HEK293 (cell line): Measurements from ENCODE around the gene ZNF140.
A peak's percentile ranks its signal among the peaks of the same experiment; 100 is the strongest.

Experiments
- CTCF ChIA-PET: fragments of 350-600 bp; formaldehyde crosslinking; extraction: SDS; loops from one replicate; lab custom pipeline; 2021; ENCODE audit warnings: antibody characterized with exemption; lab: Yijun Ruan, JAX
- POLR2A ChIA-PET: fragments of 300-600 bp; formaldehyde crosslinking; extraction: SDS; loops from one replicate; lab custom pipeline; 2020; ENCODE audit warnings: antibody characterized with exemption, inconsistent platforms; lab: Yijun Ruan, JAX
- H3K27ac ChIP-seq: fragments of 200-500 bp; sonication (Bioruptor generic); 2 replicates; pipeline ENCODE4 v1.5.1; 2014; ENCODE audit warnings: low read depth, low read length, control low read depth, inconsistent platforms; ENCODE audit errors: extremely low read depth
- H3K36me3 ChIP-seq, 2 experiments: fragments of 200-500 bp in 1 of 2; sonication (Bioruptor generic) in 1 of 2; 1 replicate in 1 of 2; 2 replicates in 1 of 2; pipeline ENCODE4 v1.5.1; 2014 to 2017; ENCODE audit warnings: inconsistent platforms in 2 of 2, low read length in 2 of 2; ENCODE audit not compliant: control insufficient read depth in 2 of 2, insufficient read depth in 1 of 2
- H3K4me1 ChIP-seq: fragments of 200-500 bp; sonication (Bioruptor generic); 2 replicates; pipeline ENCODE4 v1.5.1; 2014; ENCODE audit warnings: mild to moderate bottlenecking, low read length, inconsistent platforms; ENCODE audit not compliant: control insufficient read depth, insufficient read depth
- H3K4me3 ChIP-seq: 2 replicates; pipeline ENCODE4 v1.5.1; 2011; ENCODE audit warnings: low read depth, mild to moderate bottlenecking, control low read depth, low read length, moderate library complexity
- H3K9me3 ChIP-seq: fragments of 200-500 bp; sonication (Bioruptor generic); 2 replicates; pipeline ENCODE4 v1.5.1; 2014; ENCODE audit warnings: low read depth, low read length, inconsistent platforms; ENCODE audit not compliant: control insufficient read depth, insufficient read depth
- SETDB1 ChIP-seq: IDR thresholded peaks from one replicate; pipeline ENCODE4 v1.6.1; 2017; ENCODE audit warnings: mild to moderate bottlenecking, low read length, moderate library complexity, mixed read lengths; ENCODE audit not compliant: insufficient read length
- TRIM28 ChIP-seq: IDR thresholded peaks from 2 replicates; pipeline ENCODE4 v1.6.1; 2011; ENCODE audit warnings: low read length, control low read depth, borderline replicate concordance
- ZNF138 ChIP-seq: fragments of 450-650 bp; formaldehyde crosslinking; IDR thresholded peaks from 2 replicates; pipeline ENCODE4 v1.5.1; 2016; ENCODE audit warnings: missing biosample characterization, missing genetic modification characterization, borderline replicate concordance
- ZNF16 ChIP-seq: fragments of 450-650 bp; formaldehyde crosslinking; IDR thresholded peaks from 2 replicates; pipeline ENCODE4 v1.5.1; 2016; ENCODE audit warnings: low read depth, missing biosample characterization, missing genetic modification characterization
- ZNF184 ChIP-seq: fragments of 450-650 bp; IDR thresholded peaks from 2 replicates; pipeline ENCODE4 v1.5.1; 2018; ENCODE audit warnings: missing biosample characterization, mild to moderate bottlenecking, missing genetic modification characterization
- ZNF274 ChIP-seq, 2 experiments: fragments of 200-500 bp in 1 of 2; fragments of 450-650 bp in 1 of 2; sonication (Bioruptor generic) in 1 of 2; formaldehyde crosslinking in 1 of 2; IDR thresholded peaks; 2 replicates each; pipeline versions ENCODE4 v1.5.1 to v1.6.1; 2014 to 2016; ENCODE audit warnings: borderline replicate concordance in 1 of 2, inconsistent platforms in 1 of 2, low read length in 1 of 2, missing biosample characterization in 1 of 2, missing genetic modification characterization in 1 of 2
- ZNF280D ChIP-seq: fragments of 450-650 bp; formaldehyde crosslinking; IDR thresholded peaks from 2 replicates; pipeline ENCODE4 v1.5.1; 2016; ENCODE audit warnings: missing biosample characterization, missing genetic modification characterization
- ZNF350 ChIP-seq: fragments of 450-650 bp; formaldehyde crosslinking; IDR thresholded peaks from 2 replicates; pipeline ENCODE4 v1.5.0; 2017; ENCODE audit warnings: missing biosample characterization, mild to moderate bottlenecking, missing genetic modification characterization
- ZNF510 ChIP-seq: fragments of 450-650 bp; formaldehyde crosslinking; IDR thresholded peaks from 2 replicates; pipeline ENCODE4 v1.5.1; 2018; ENCODE audit warnings: mild to moderate bottlenecking, missing genetic modification characterization, missing biosample characterization; ENCODE audit not compliant: insufficient replicate concordance
- ZNF518A ChIP-seq: fragments of 450-650 bp; formaldehyde crosslinking; conservative IDR thresholded peaks from 2 replicates; pipeline ENCODE4 v1.5.1; 2016; ENCODE audit warnings: low read depth, missing biosample characterization, missing genetic modification characterization
- ZNF530 ChIP-seq: fragments of 450-650 bp; formaldehyde crosslinking; IDR thresholded peaks from 2 replicates; pipeline ENCODE4 v1.5.1; 2016; ENCODE audit warnings: low read depth, missing biosample characterization, missing genetic modification characterization
- ZNF626 ChIP-seq: fragments of 450-650 bp; sonication (Bioruptor Pico); formaldehyde crosslinking; IDR thresholded peaks from 2 replicates; pipeline ENCODE4 v1.5.1; 2018; ENCODE audit warnings: missing biosample characterization, missing genetic modification characterization, inconsistent platforms
- ZNF670 ChIP-seq: fragments of 450-650 bp; formaldehyde crosslinking; IDR thresholded peaks from 2 replicates; pipeline ENCODE4 v1.5.1; 2016; ENCODE audit warnings: missing biosample characterization, missing genetic modification characterization, low read depth
- ZNF701 ChIP-seq: fragments of 450-650 bp; formaldehyde crosslinking; IDR thresholded peaks from 2 replicates; pipeline ENCODE4 v1.5.1; 2016; ENCODE audit warnings: missing biosample characterization, missing genetic modification characterization
- ZNF707 ChIP-seq: fragments of 450-650 bp; formaldehyde crosslinking; IDR thresholded peaks from 2 replicates; pipeline ENCODE4 v1.5.1; 2016; ENCODE audit warnings: missing biosample characterization, missing genetic modification characterization
- ZNF830 ChIP-seq: fragments of 450-650 bp; IDR thresholded peaks from 2 replicates; pipeline ENCODE4 v1.5.0; 2018; ENCODE audit warnings: missing biosample characterization, missing genetic modification characterization, low read depth, mild to moderate bottlenecking, moderate library complexity

ZNF140 gene

GRCh38 chr12:133057446-133057845, 23.3 kb upstream of the ZNF140 start:
- Histone ChIP-seq H3K4me3 (no peak overlapping the region), H3K4me1 (no peaks in the 10 kb centered on the region), H3K9me3 (no peaks in the 10 kb centered on the region), H3K27ac (no peak overlapping the region), H3K36me3 (peaks cover 11 to 35% of the 10 kb centered on the region in 2 experiments)
- ChIA-PET POLR2A (no interaction called here), CTCF (interaction anchor here (1.0 kb wide), 1 partner anchor 82 kb away, joined by 4 read pairs; no protein-coding TSS in a partner anchor)
- TF ChIP-seq ZNF350 (tag by site-specific recombination), result no peak
- peak; percentile 3 for TF ChIP-seq SETDB1
- TF ChIP-seq ZNF138 (tag by site-specific recombination), result no peak
- no peak for TF ChIP-seq ZNF701
- TF ChIP-seq ZNF707 (tag by site-specific recombination), result no peak

GRCh38 chr12:133058203-133059113, 22.3 kb upstream of the ZNF140 start:
- CTCF ChIA-PET, result no interaction called here
- no peaks in the 10 kb centered on the region for H3K9me3 ChIP-seq
- no peak for TF ChIP-seq ZNF670 (tag by site-specific recombination)
- TF ChIP-seq ZNF626 (tag by site-specific recombination), result peak; percentile 77; the same call in 1 of the 2 replicates
- TF ChIP-seq ZNF830 (tag by site-specific recombination), result no peak
- TF ChIP-seq ZNF510, result peak; percentile 38
- TF ChIP-seq ZNF530, result no peak
- 0 out of 2 replicates have a peak, but pooled peaks have one; percentile 45 for TF ChIP-seq ZNF184 (tag by site-specific recombination)
- TF ChIP-seq ZNF518A (tag by site-specific recombination), result peak; percentile 69
- peak; percentile 94 for TF ChIP-seq ZNF274 (IDR thresholded peaks at IDR 0.05; ENCODE audit: low read length)
- TF ChIP-seq ZNF274 (tag by site-specific recombination; IDR thresholded peaks at IDR 0.05; ENCODE audit: borderline replicate concordance), result peak; percentile 99
- peak; percentile 75 for TF ChIP-seq ZNF280D
- TF ChIP-seq SETDB1, result peak; percentile 100
- TF ChIP-seq ZNF16 (tag by site-specific recombination), result no peak
- peak; percentile 98; the same call in 1 of the 2 replicates for TF ChIP-seq TRIM28
- H3K4me3 ChIP-seq, result no peak overlapping the region
- H3K4me1 ChIP-seq, result no peaks in the 10 kb centered on the region
- POLR2A ChIA-PET, result no interaction called here
- no peak overlapping the region for H3K27ac ChIP-seq
- H3K36me3 ChIP-seq, result peaks cover 1 to 25% of the 10 kb centered on the region in 2 experiments; a peak in 1 of 3 replicates
